SK-N-SH (cell line): ENCODE results near the gene C16orf54. TPM values are rescaled to one million over a fixed set of nuclear protein-coding genes. Genes with fewer than 3 reads are reported as not detected.
A peak's percentile ranks its signal among the peaks of the same experiment; 100 is the strongest.

Source experiments
- CTCF ChIA-PET: fragments of 300-600, 350-600 bp; formaldehyde crosslinking; extraction: SDS; loops from one replicate; lab custom pipeline; 2021; lab: Yijun Ruan, JAX
- POLR2A ChIA-PET: fragments of 350-600 bp; sonication (Branson Sonifier 250); formaldehyde crosslinking; extraction: SDS; loops from one replicate; lab custom pipeline; 2020; ENCODE audit warnings: antibody characterized with exemption, inconsistent platforms; lab: Yijun Ruan, JAX
- DNase-seq: peaks from one replicate; pipeline ENCODE4 v3.0.0; 2012
- H2AFZ ChIP-seq: fragments of 200-600 bp; sonication (generic); 2 replicates; pipeline ENCODE4 v1.8.1; 2016; ENCODE audit warnings: antibody characterized with exemption, mild to moderate bottlenecking, low read depth
- H3F3A ChIP-seq: fragments of 200-600 bp; sonication (generic); replicated peaks from 2 replicates; pipeline ENCODE3; 2016; ENCODE audit warnings: antibody characterized with exemption, mild to moderate bottlenecking; ENCODE audit not compliant: insufficient read depth
- H3K27ac ChIP-seq, 2 experiments: fragments of 200-500 bp in 1 of 2; fragments of 200-600 bp in 1 of 2; sonication (Bioruptor generic) in 1 of 2; sonication (generic), shearing (Covaris generic) in 1 of 2; 2 replicates each; pipeline versions ENCODE4 v1.5.1 to v1.6.1; 2014 to 2016; ENCODE audit warnings: low read depth in 2 of 2, inconsistent platforms in 1 of 2, low read length in 1 of 2, mild to moderate bottlenecking in 1 of 2, mixed read lengths in 1 of 2
- H3K27me3 ChIP-seq: fragments of 200-600 bp; sonication (generic), shearing (Covaris generic); 2 replicates; pipeline ENCODE4 v1.6.1; 2016; ENCODE audit warnings: mixed run types; ENCODE audit not compliant: insufficient read depth
- H3K36me3 ChIP-seq, 2 experiments: fragments of 200-500 bp in 1 of 2; fragments of 200-600 bp in 1 of 2; sonication (Bioruptor generic) in 1 of 2; sonication (generic) in 1 of 2; replicated peaks in 1 of 2; 2 replicates each; pipeline versions ENCODE3 to v1.5.1; 2014 to 2016; ENCODE audit warnings: low read length in 1 of 2, mild to moderate bottlenecking in 1 of 2; ENCODE audit not compliant: insufficient read depth in 2 of 2, control insufficient read depth in 1 of 2
- H3K4me1 ChIP-seq, 2 experiments: fragments of 200-500 bp in 1 of 2; fragments of 200-600 bp in 1 of 2; sonication (Bioruptor generic) in 1 of 2; sonication (generic), shearing (Covaris generic) in 1 of 2; 2 replicates each; pipeline versions ENCODE4 v1.5.1 to v1.6.1; 2014 to 2016; ENCODE audit warnings: low read depth in 1 of 2, low read length in 1 of 2, mixed run types in 1 of 2; ENCODE audit not compliant: insufficient read depth in 2 of 2, control insufficient read depth in 1 of 2
- H3K4me2 ChIP-seq: fragments of 200-600 bp; sonication (generic), shearing (Covaris generic); 2 replicates; pipeline ENCODE4 v1.6.1; 2017; ENCODE audit warnings: mixed run types
- H3K4me3 ChIP-seq, 2 experiments: fragments of 200-500 bp in 1 of 2; fragments of 200-600 bp in 1 of 2; sonication (Bioruptor generic) in 1 of 2; sonication (generic), shearing (Covaris generic) in 1 of 2; 2 replicates each; pipeline versions ENCODE4 v1.5.1 to v1.8.1; 2014 to 2016; ENCODE audit warnings: low read depth in 2 of 2, inconsistent platforms in 1 of 2, low read length in 1 of 2, mild to moderate bottlenecking in 1 of 2, mixed read lengths in 1 of 2, moderate library complexity in 1 of 2
- H3K79me2 ChIP-seq: fragments of 200-600 bp; sonication (generic); 2 replicates; pipeline ENCODE4 v1.8.1; 2017; ENCODE audit warnings: mild to moderate bottlenecking; ENCODE audit not compliant: insufficient read depth
- H3K9ac ChIP-seq: fragments of 200-600 bp; sonication (generic); 2 replicates; pipeline ENCODE4 v1.6.1; 2017; ENCODE audit warnings: mixed run types
- H3K9me2 ChIP-seq: fragments of 200-600 bp; sonication (generic); 2 replicates; pipeline ENCODE4 v1.6.1; 2017; ENCODE audit warnings: mixed run types
- H3K9me3 ChIP-seq: fragments of 200-600 bp; sonication (generic); 2 replicates; pipeline ENCODE4 v1.6.1; 2017; ENCODE audit warnings: mixed run types, mild to moderate bottlenecking, moderate library complexity
- H4K20me1 ChIP-seq: fragments of 200-600 bp; sonication (generic); 2 replicates; pipeline ENCODE4 v1.6.1; 2017; ENCODE audit warnings: mild to moderate bottlenecking, mixed run types; ENCODE audit not compliant: insufficient read depth
- ELF1 ChIP-seq: IDR thresholded peaks from 2 replicates; pipeline ENCODE4 v1.4.0; 2012
- EZH2phosphoT487 ChIP-seq: fragments of 200-600 bp; sonication (generic); IDR thresholded peaks from 2 replicates; pipeline ENCODE4 v1.6.1; 2017; ENCODE audit warnings: low read depth, mixed run types, mild to moderate bottlenecking, antibody characterized with exemption, moderate library complexity, borderline replicate concordance
- FOXJ3 ChIP-seq: sonication (generic); formaldehyde crosslinking; IDR thresholded peaks from 2 replicates; pipeline ENCODE4 v1.5.1; 2020; ENCODE audit warnings: mild to moderate bottlenecking, missing genetic modification reagents
- FOXM1 ChIP-seq: IDR thresholded peaks from 2 replicates; pipeline ENCODE4 v1.4.0; 2012; ENCODE audit warnings: low read depth, mild to moderate bottlenecking
- GABPA ChIP-seq: IDR thresholded peaks from 2 replicates; pipeline ENCODE4 v1.4.0; 2012; ENCODE audit warnings: low read depth, mild to moderate bottlenecking
- GATA2 ChIP-seq: sonication (generic); formaldehyde crosslinking; IDR thresholded peaks from 2 replicates; pipeline ENCODE4 v1.5.0; 2020; ENCODE audit warnings: mild to moderate bottlenecking, missing genetic modification reagents
- JUND ChIP-seq: IDR thresholded peaks from 2 replicates; pipeline ENCODE4 v1.4.0; 2012
- MXI1 ChIP-seq: IDR thresholded peaks from 2 replicates; pipeline ENCODE4 v1.6.1; 2012; ENCODE audit warnings: mild to moderate bottlenecking, low read depth, low read length, improper control_type of control experiment
- RAD21 ChIP-seq: IDR thresholded peaks from 2 replicates; pipeline ENCODE4 v1.6.1; 2012; ENCODE audit warnings: mild to moderate bottlenecking, low read length
- RCOR1 ChIP-seq: fragments of 150-350 bp; IDR thresholded peaks from 2 replicates; pipeline ENCODE4 v1.6.1; 2017; ENCODE audit warnings: antibody characterized with exemption, low read length
- RFX5 ChIP-seq: IDR thresholded peaks from 2 replicates; pipeline ENCODE4 v1.6.1; 2012; ENCODE audit warnings: mild to moderate bottlenecking, improper control_type of control experiment, low read length
- SIN3A ChIP-seq: IDR thresholded peaks from 2 replicates; pipeline ENCODE4 v1.6.1; 2012; ENCODE audit warnings: low read depth, mild to moderate bottlenecking, low read length, moderate library complexity, borderline replicate concordance
- SMC3 ChIP-seq: IDR thresholded peaks from 2 replicates; pipeline ENCODE4 v1.6.1; 2012; ENCODE audit warnings: low read depth, low read length, improper control_type of control experiment
- TAF1 ChIP-seq: IDR thresholded peaks from 2 replicates; pipeline ENCODE4 v1.6.1; 2012; ENCODE audit warnings: low read depth, mild to moderate bottlenecking, low read length, moderate library complexity, borderline replicate concordance
- TCF12 ChIP-seq: IDR thresholded peaks from 2 replicates; pipeline ENCODE4 v1.4.0; 2012
- TEAD4 ChIP-seq: IDR thresholded peaks from 2 replicates; pipeline ENCODE4 v1.4.0; 2012; ENCODE audit warnings: mild to moderate bottlenecking, borderline replicate concordance; ENCODE audit not compliant: insufficient read depth
- whole genome bisulfite sequencing: methylation state at CpG from one replicate; pipeline ENCODE4 v1.1.6; 2017; ENCODE audit warnings: low lambda C conversion rate; 5-methylcytosine and 5-hydroxymethylcytosine counted together
- polyA plus RNA-seq, 3 experiments: library from polyadenylated mRNA; depleted of rRNA; stranded (reverse); fragments of >200 nt; gene quantifications; 2 replicates each; pipeline ENCODE4 v1.2.3, GENCODE V29; 2012
- TF ChIP-seq, protein P1 (sequence below): IDR thresholded peaks from 2 replicates; pipeline ENCODE4 v1.4.0; 2012; ENCODE audit warnings: low read depth
- TF ChIP-seq, protein P2 (sequence below): IDR thresholded peaks from 2 replicates; pipeline ENCODE4 v1.4.0; 2012; ENCODE audit warnings: low read depth, borderline replicate concordance
- TF ChIP-seq, protein P3 (sequence below): IDR thresholded peaks from 2 replicates; pipeline ENCODE4; 2012
- TF ChIP-seq, protein P4 (sequence below): fragments of 200-600 bp; sonication (generic); IDR thresholded peaks from 2 replicates; pipeline ENCODE4 v1.6.1; 2017; ENCODE audit warnings: antibody characterized with exemption, mild to moderate bottlenecking, moderate library complexity

The C16orf54 gene
- polyA plus RNA-seq, 1 of the 3 experiments (the other 2 are of a cell fraction) = not detected

DNA sequence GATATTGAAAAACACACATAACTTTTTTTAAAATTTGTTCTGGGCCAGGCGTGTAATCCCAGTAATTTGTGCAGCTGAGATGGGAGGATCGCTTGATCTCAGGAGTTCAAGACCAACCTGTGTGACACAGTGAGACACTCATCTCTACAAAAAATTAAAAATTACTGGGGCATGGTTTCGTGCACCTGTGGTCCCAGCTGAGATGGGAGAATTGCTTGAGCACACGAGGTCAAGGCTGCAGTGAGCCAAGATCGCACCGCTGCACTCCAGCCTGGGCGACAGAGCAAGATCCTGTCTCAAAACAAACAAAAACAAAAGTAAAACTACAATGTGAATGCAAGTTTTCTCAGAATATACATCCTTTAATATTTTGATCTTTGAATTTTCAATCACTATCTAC, 15.1 kb downstream of the C16orf54 start:
- no peaks in the 10 kb centered on the region for H3K79me2 ChIP-seq
- H3K4me2 ChIP-seq = no peak overlapping the region
- H3K9me2 ChIP-seq = no peaks in the 10 kb centered on the region
- H4K20me1 ChIP-seq = no peaks in the 10 kb centered on the region
- DNase-seq = no peak
- no peak overlapping the region for H2AFZ ChIP-seq
- H3K27ac ChIP-seq = no peak overlapping the region
- 76% methylated on average over 7 of the region's 7 CpGs for WGBS
- ChIA-PET POLR2A (no interaction called here), CTCF (interaction anchor here (0.6 to 6.0 kb wide), 3 partner anchors 30 to 392 kb away, joined by 3 to 33 read pairs (median 3); partner anchors contain the start of gene PAGR1)
- H3K4me3 ChIP-seq = no peak overlapping the region
- no peaks in the 10 kb centered on the region for H3K9me3 ChIP-seq
- H3K4me1 ChIP-seq = no peaks in the 10 kb centered on the region; a peak in 1 of 4 replicates
- H3K9ac ChIP-seq = no peak overlapping the region
- no peaks in the 10 kb centered on the region for H3K36me3 ChIP-seq
- no peak for TF ChIP-seq TAF1
- no peak for TF ChIP-seq SIN3A
- TF ChIP-seq TEAD4 = no peak
- no peak for TF ChIP-seq MXI1
- no peak for TF ChIP-seq ELF1
- no peak for TF ChIP-seq EZH2phosphoT487
- no peak for TF ChIP-seq RFX5
- no peaks in the 10 kb centered on the region for H3F3A ChIP-seq
- H3K27me3 ChIP-seq = peaks cover 9% of the 10 kb centered on the region

DNA sequence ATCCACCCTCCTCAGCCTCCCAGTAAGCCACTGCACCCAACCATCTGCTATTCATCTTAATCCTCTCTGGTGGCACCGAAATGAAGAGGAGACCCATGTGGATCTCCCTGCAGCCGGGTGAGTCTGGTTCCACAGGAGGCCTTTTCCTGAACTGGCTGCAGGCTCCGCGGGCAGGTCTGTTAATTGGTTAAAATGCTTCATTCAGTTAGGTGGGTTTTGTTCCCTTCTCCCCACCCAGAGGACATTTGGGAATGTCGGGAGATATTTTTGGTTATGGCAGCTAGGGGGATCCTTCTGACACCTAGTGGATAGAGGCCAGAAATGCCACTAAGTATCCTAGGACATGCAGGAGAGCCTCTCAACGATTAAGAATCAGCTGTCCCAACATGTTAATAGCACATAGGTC, 16.7 kb downstream of the C16orf54 start:
- no peak overlapping the region for H3K27ac ChIP-seq
- TF ChIP-seq TCF12 = no peak
- no peak for TF ChIP-seq FOXJ3 (CRISPR knock-in tag)
- TF ChIP-seq, protein P1, sequence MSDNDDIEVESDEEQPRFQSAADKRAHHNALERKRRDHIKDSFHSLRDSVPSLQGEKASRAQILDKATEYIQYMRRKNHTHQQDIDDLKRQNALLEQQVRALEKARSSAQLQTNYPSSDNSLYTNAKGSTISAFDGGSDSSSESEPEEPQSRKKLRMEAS = no peak
- TF ChIP-seq JUND = no peak
- TF ChIP-seq, protein P2, sequence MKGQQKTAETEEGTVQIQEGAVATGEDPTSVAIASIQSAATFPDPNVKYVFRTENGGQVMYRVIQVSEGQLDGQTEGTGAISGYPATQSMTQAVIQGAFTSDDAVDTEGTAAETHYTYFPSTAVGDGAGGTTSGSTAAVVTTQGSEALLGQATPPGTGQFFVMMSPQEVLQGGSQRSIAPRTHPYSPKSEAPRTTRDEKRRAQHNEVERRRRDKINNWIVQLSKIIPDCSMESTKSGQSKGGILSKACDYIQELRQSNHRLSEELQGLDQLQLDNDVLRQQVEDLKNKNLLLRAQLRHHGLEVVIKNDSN = no peak
- no peak for TF ChIP-seq GATA2 (CRISPR knock-in tag)
- TF ChIP-seq, protein P3, sequence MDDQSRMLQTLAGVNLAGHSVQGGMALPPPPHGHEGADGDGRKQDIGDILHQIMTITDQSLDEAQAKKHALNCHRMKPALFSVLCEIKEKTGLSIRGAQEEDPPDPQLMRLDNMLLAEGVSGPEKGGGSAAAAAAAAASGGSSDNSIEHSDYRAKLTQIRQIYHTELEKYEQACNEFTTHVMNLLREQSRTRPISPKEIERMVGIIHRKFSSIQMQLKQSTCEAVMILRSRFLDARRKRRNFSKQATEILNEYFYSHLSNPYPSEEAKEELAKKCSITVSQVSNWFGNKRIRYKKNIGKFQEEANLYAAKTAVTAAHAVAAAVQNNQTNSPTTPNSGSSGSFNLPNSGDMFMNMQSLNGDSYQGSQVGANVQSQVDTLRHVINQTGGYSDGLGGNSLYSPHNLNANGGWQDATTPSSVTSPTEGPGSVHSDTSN = no peak
- TF ChIP-seq MXI1 = peak; percentile 49; the same call in 1 of the 2 replicates
- TF ChIP-seq, protein P4, sequence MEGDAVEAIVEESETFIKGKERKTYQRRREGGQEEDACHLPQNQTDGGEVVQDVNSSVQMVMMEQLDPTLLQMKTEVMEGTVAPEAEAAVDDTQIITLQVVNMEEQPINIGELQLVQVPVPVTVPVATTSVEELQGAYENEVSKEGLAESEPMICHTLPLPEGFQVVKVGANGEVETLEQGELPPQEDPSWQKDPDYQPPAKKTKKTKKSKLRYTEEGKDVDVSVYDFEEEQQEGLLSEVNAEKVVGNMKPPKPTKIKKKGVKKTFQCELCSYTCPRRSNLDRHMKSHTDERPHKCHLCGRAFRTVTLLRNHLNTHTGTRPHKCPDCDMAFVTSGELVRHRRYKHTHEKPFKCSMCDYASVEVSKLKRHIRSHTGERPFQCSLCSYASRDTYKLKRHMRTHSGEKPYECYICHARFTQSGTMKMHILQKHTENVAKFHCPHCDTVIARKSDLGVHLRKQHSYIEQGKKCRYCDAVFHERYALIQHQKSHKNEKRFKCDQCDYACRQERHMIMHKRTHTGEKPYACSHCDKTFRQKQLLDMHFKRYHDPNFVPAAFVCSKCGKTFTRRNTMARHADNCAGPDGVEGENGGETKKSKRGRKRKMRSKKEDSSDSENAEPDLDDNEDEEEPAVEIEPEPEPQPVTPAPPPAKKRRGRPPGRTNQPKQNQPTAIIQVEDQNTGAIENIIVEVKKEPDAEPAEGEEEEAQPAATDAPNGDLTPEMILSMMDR = peak; percentile 71
- TF ChIP-seq GABPA = no peak
- TF ChIP-seq RCOR1 = no peak
- peak; percentile 72 for TF ChIP-seq RAD21
- TF ChIP-seq FOXM1 = no peak
- no peak for TF ChIP-seq ELF1
- peak; percentile 58 for TF ChIP-seq SMC3
- no peaks in the 10 kb centered on the region for H3K36me3 ChIP-seq
- H2AFZ ChIP-seq = peak overlapping the region; percentile 40; the same call in 1 of the 2 replicates
- no peaks in the 10 kb centered on the region; a peak in 1 of 4 replicates for H3K4me1 ChIP-seq
- no peaks in the 10 kb centered on the region for H3K79me2 ChIP-seq
- DNase-seq = peak; percentile 71
- H3K4me2 ChIP-seq = no peak overlapping the region
- no peaks in the 10 kb centered on the region for H3K9me3 ChIP-seq
- H3K9ac ChIP-seq = no peak overlapping the region
- no peaks in the 10 kb centered on the region for H3F3A ChIP-seq
- no peaks in the 10 kb centered on the region for H4K20me1 ChIP-seq
- H3K27me3 ChIP-seq = peaks cover 7% of the 10 kb centered on the region
- CTCF ChIA-PET = interaction anchor here (0.7 to 6.0 kb wide), 21 partner anchors 8 to 755 kb away, joined by 3 to 33 read pairs (median 4); partner anchors contain the start of genes KIF22, PAGR1, TLCD3B and ZG16
- POLR2A ChIA-PET = no interaction called here
- 28% methylated on average over 6 of the region's 6 CpGs for WGBS
- H3K4me3 ChIP-seq = no peak overlapping the region; a peak in 1 of 4 replicates
- no peaks in the 10 kb centered on the region for H3K9me2 ChIP-seq
